Measurements from ENCODE around the gene COL4A1.

GRCh38 chr13:110279684-110280083 lies 27.3 kb downstream of the COL4A1 start:
- TF ChIP-seq POLR2A (IDR thresholded peaks at IDR 0.05) = no peak
- TF ChIP-seq CTCF (IDR thresholded peaks at IDR 0.05) = no peak
- TF ChIP-seq POLR2AphosphoS5 (IDR thresholded peaks at IDR 0.05) = no peak
